ENCODE data around the gene CDC25A. TPM values are rescaled to one million over a fixed set of nuclear protein-coding genes. Genes with fewer than 3 reads are reported as not detected.
"Not testable (repeated sequence)": the region's sequence is repeated elsewhere in the genome, so short reads cannot be mapped to it uniquely, and the experiment has no call there.

CDC25A gene
- total and polyA plus RNA-seq, 2 of the 8 experiments (the other 6 are each of a cell fraction or from before 2014, with no cell fraction given): 20.7 to 62.1 TPM

DNA sequence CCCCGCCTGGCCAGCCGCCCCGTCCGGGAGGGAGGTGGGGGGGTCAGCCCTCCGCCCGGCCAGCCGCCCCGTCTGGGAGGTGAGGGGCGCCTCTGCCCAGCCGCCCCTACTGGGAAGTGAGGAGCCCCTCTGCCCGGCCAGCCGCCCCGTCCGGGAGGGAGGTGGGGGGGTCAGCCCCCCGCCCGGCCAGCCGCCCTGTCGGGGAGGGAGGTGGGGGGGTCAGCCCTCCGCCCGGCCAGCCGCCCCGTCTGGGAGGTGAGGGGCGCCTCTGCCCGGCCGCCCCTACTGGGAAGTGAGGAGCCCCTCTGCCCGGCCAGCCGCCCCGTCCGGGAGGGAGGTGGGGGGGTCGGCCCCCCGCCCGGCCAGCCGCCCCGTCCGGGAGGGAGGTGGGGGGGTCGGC lies 23.6 kb upstream of the CDC25A start:
- POLR2A ChIA-PET (ENCODE audit: partially characterized antibody); H4K5ac ChIP-seq (ENCODE audit: insufficient read length, low read depth, low read length); H3K18ac ChIP-seq (ENCODE audit: extremely low read depth, low read length); H3K14ac ChIP-seq (ENCODE audit: insufficient read length); H4K8ac ChIP-seq (ENCODE audit: extremely low read depth, insufficient read depth, low read length); H3K4me1 ChIP-seq (replicated peaks in 1 of 4; ENCODE audit: control insufficient read depth in 3 of 4, insufficient read depth in 4 of 4, low read length in 3 of 4); H3K27ac ChIP-seq (ENCODE audit: low read depth, low read length); H3K79me1 ChIP-seq (ENCODE audit: low read depth, low read length); H3K79me2 ChIP-seq (ENCODE audit: control insufficient read depth in 1 of 2, insufficient read depth in 2 of 2, low read length in 2 of 2); H3K23me2 ChIP-seq (ENCODE audit: low read depth, low read length); CTCF ChIA-PET (ENCODE audit: partially characterized antibody); H3K36me3 ChIP-seq (ENCODE audit: control insufficient read depth in 2 of 4, insufficient read depth in 4 of 4, low read length in 3 of 4); H3K56ac ChIP-seq (replicated peaks; ENCODE audit: insufficient read length, low read depth, low read length); FAIRE-seq; H2AK5ac ChIP-seq (ENCODE audit: low read depth, low read length); H3K23ac ChIP-seq (ENCODE audit: insufficient read length); H2BK120ac ChIP-seq (replicated peaks; ENCODE audit: low read depth, low read length); H3K27me3 ChIP-seq (replicated peaks in 1 of 4; ENCODE audit: control insufficient read depth in 3 of 4, extremely low read depth in 1 of 4, insufficient read depth in 3 of 4, low read length in 3 of 4); H2BK15ac ChIP-seq (ENCODE audit: low read length); H3K9ac ChIP-seq (replicated peaks in 1 of 4; ENCODE audit: extremely low read depth in 1 of 4, low read depth in 3 of 4, low read length in 3 of 4); H3K4me2 ChIP-seq (ENCODE audit: insufficient read depth in 1 of 2, low read depth in 2 of 2, low read length in 2 of 2); H3K4ac ChIP-seq (replicated peaks; ENCODE audit: insufficient read length, low read depth, low read length); H4K91ac ChIP-seq (replicated peaks; ENCODE audit: insufficient read length, low read length); DNase-seq (ENCODE audit: low read depth in 1 of 2, low spot score in 2 of 2); H2BK20ac ChIP-seq (ENCODE audit: low read length); H4K20me1 ChIP-seq (replicated peaks in 1 of 2; ENCODE audit: control insufficient read depth in 1 of 2, insufficient read depth in 2 of 2, low read length in 2 of 2); H2BK5ac ChIP-seq (ENCODE audit: low read depth, low read length); H2AFZ ChIP-seq (ENCODE audit: low read length); H3K9me3 ChIP-seq (ENCODE audit: insufficient read depth in 2 of 2, low read depth in 1 of 2, low read length in 1 of 2); H3K4me3 ChIP-seq (ENCODE audit: extremely low read depth in 1 of 4, insufficient read depth in 2 of 4, low read depth in 3 of 4, low read length in 4 of 4); H2BK12ac ChIP-seq (ENCODE audit: low read depth, low read length): not testable (repeated sequence)
- WGBS, 2 experiments (ENCODE audit: extremely low coverage in 1 of 2, insufficient coverage in 1 of 2, insufficient read length in 1 of 2, insufficient replicate concordance in 2 of 2, low coverage in 1 of 2, low lambda C conversion rate in 2 of 2, missing lambda C conversion rate in 1 of 2): no CpG with 5 or more reads among the region's 36 CpGs

- H3K79me2 ChIP-seq (ENCODE audit: control insufficient read depth in 1 of 2, insufficient read depth in 2 of 2, low read length in 2 of 2); H3K4me3 ChIP-seq (ENCODE audit: extremely low read depth in 1 of 4, insufficient read depth in 2 of 4, low read depth in 3 of 4, low read length in 4 of 4); H3K18ac ChIP-seq (ENCODE audit: extremely low read depth, low read length); H2AFZ ChIP-seq (ENCODE audit: low read length); H2AK5ac ChIP-seq (ENCODE audit: low read depth, low read length); H3K14ac ChIP-seq (ENCODE audit: insufficient read length); H3K79me1 ChIP-seq (ENCODE audit: low read depth, low read length); H3K9me3 ChIP-seq (ENCODE audit: insufficient read depth in 2 of 2, low read depth in 1 of 2, low read length in 1 of 2); DNase-seq (ENCODE audit: low read depth in 1 of 2, low spot score in 2 of 2); H4K8ac ChIP-seq (ENCODE audit: extremely low read depth, insufficient read depth, low read length); H3K36me3 ChIP-seq (ENCODE audit: control insufficient read depth in 2 of 4, insufficient read depth in 4 of 4, low read length in 3 of 4); H3K4me2 ChIP-seq (ENCODE audit: insufficient read depth in 1 of 2, low read depth in 2 of 2, low read length in 2 of 2); H3K4ac ChIP-seq (replicated peaks; ENCODE audit: insufficient read length, low read depth, low read length); FAIRE-seq; H3K27ac ChIP-seq (ENCODE audit: low read depth, low read length); H4K91ac ChIP-seq (replicated peaks; ENCODE audit: insufficient read length, low read length); H3K4me1 ChIP-seq (replicated peaks in 1 of 4; ENCODE audit: control insufficient read depth in 3 of 4, insufficient read depth in 4 of 4, low read length in 3 of 4); H3K56ac ChIP-seq (replicated peaks; ENCODE audit: insufficient read length, low read depth, low read length); H3K9ac ChIP-seq (replicated peaks in 1 of 4; ENCODE audit: extremely low read depth in 1 of 4, low read depth in 3 of 4, low read length in 3 of 4); H2BK15ac ChIP-seq (ENCODE audit: low read length); H3K23ac ChIP-seq (ENCODE audit: insufficient read length); H2BK120ac ChIP-seq (replicated peaks; ENCODE audit: low read depth, low read length); H2BK20ac ChIP-seq (ENCODE audit: low read length); H4K5ac ChIP-seq (ENCODE audit: insufficient read length, low read depth, low read length); H2BK12ac ChIP-seq (ENCODE audit: low read depth, low read length); H2BK5ac ChIP-seq (ENCODE audit: low read depth, low read length); H3K27me3 ChIP-seq (replicated peaks in 1 of 4; ENCODE audit: control insufficient read depth in 3 of 4, extremely low read depth in 1 of 4, insufficient read depth in 3 of 4, low read length in 3 of 4); H4K20me1 ChIP-seq (replicated peaks in 1 of 2; ENCODE audit: control insufficient read depth in 1 of 2, insufficient read depth in 2 of 2, low read length in 2 of 2); H3K23me2 ChIP-seq (ENCODE audit: low read depth, low read length); POLR2A ChIA-PET (ENCODE audit: partially characterized antibody): not testable (repeated sequence)
- CTCF ChIA-PET (ENCODE audit: partially characterized antibody): interaction anchor here (1.0 kb wide), 1 partner anchor 225 kb away, joined by 3 read pairs; no protein-coding TSS in a partner anchor
- WGBS, 2 experiments (ENCODE audit: extremely low coverage in 1 of 2, insufficient coverage in 1 of 2, insufficient read length in 1 of 2, insufficient replicate concordance in 2 of 2, low coverage in 1 of 2, low lambda C conversion rate in 2 of 2, missing lambda C conversion rate in 1 of 2): 100% methylated on average over 17 of the region's 48 CpGs; no CpG with 5 or more reads in 1 of the 2 experiments
These were observed 22.3 kb upstream of the CDC25A start for GRCh38 chr3:48210534-48210933.

Measured in H1 (cell line).